ENCODE data around the gene CTSE. TPM values are rescaled to one million over a fixed set of nuclear protein-coding genes. Genes with fewer than 3 reads are reported as not detected.
A peak's percentile ranks its signal among the peaks of the same experiment; 100 is the strongest.

Gene CTSE
- total and polyA plus RNA-seq, 9 of the 15 experiments (the other 6 are each of a cell fraction or from before 2014, with no cell fraction given), result 0.04 to 0.18 (median 0.09) TPM; not detected in 4

GRCh38 chr1:205974712-205975111, 49.0 kb downstream of the CTSE start (continued):
- TF ChIP-seq ZBTB34 (CRISPR knock-in tag; IDR thresholded peaks at IDR 0.05), result no peak
- TF ChIP-seq NCOR1 (IDR thresholded peaks at IDR 0.05), result no peak
- TF ChIP-seq ATF1 (CRISPR knock-in tag; IDR thresholded peaks at IDR 0.05), result no peak
- no peak for TF ChIP-seq ATF1 (tag; IDR thresholded peaks at IDR 0.05)
- no peak for TF ChIP-seq WHSC1 (IDR thresholded peaks at IDR 0.05; ENCODE audit: low read length)
- TF ChIP-seq, protein P1, sequence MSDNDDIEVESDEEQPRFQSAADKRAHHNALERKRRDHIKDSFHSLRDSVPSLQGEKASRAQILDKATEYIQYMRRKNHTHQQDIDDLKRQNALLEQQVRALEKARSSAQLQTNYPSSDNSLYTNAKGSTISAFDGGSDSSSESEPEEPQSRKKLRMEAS (CRISPR knock-in tag; IDR thresholded peaks at IDR 0.05), result peak; percentile 26; the same call in 1 of the 2 replicates
- TF ChIP-seq, protein P2, sequence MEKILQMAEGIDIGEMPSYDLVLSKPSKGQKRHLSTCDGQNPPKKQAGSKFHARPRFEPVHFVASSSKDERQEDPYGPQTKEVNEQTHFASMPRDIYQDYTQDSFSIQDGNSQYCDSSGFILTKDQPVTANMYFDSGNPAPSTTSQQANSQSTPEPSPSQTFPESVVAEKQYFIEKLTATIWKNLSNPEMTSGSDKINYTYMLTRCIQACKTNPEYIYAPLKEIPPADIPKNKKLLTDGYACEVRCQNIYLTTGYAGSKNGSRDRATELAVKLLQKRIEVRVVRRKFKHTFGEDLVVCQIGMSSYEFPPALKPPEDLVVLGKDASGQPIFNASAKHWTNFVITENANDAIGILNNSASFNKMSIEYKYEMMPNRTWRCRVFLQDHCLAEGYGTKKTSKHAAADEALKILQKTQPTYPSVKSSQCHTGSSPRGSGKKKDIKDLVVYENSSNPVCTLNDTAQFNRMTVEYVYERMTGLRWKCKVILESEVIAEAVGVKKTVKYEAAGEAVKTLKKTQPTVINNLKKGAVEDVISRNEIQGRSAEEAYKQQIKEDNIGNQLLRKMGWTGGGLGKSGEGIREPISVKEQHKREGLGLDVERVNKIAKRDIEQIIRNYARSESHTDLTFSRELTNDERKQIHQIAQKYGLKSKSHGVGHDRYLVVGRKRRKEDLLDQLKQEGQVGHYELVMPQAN (IDR thresholded peaks at IDR 0.05; ENCODE audit: borderline replicate concordance), result 0 out of 2 replicates have a peak, but pooled peaks have one; percentile 40
